Cardiac muscle cell (in vitro differentiated cells and primary cell): ENCODE results near the gene ACKR3. TPM values are rescaled to one million over a fixed set of nuclear protein-coding genes. Genes with fewer than 3 reads are reported as not detected.

ENCODE experiments used
- DNase-seq, 2 donors: peaks; one replicate each; pipeline versions ENCODE4 v3.0.0 to v3.0.0-alpha.2; 2010 to 2017; ENCODE audit warnings: low read depth in 1 of 2, low spot score in 1 of 2
- H3K27ac ChIP-seq: fragments of 200-600 bp; sonication (generic); 2 replicates; pipeline ENCODE4 v1.5.1; 2016
- H3K27me3 ChIP-seq: fragments of 200-600 bp; sonication (generic); 2 replicates; pipeline ENCODE4 v1.6.0; 2016; ENCODE audit warnings: control low read depth
- H3K36me3 ChIP-seq: fragments of 200-600 bp; sonication (generic); 2 replicates; pipeline ENCODE4 v1.5.1; 2016; ENCODE audit warnings: control low read depth
- H3K4me1 ChIP-seq: fragments of 200-600 bp; sonication (generic); 2 replicates; pipeline ENCODE4 v1.8.1; 2017; ENCODE audit warnings: low read depth, mild to moderate bottlenecking, mixed run types
- H3K4me3 ChIP-seq: fragments of 200-600 bp; sonication (generic); 2 replicates; pipeline ENCODE4 v1.5.1; 2016; ENCODE audit warnings: mild to moderate bottlenecking
- H3K9me3 ChIP-seq: fragments of 200-600 bp; sonication (generic); 2 replicates; pipeline ENCODE4 v1.5.1; 2017; ENCODE audit warnings: low read depth, mild to moderate bottlenecking, control low read depth
- polyA plus RNA-seq: library from polyadenylated mRNA; unstranded; fragments of >200 nt; fragmentation: Nextera tagmentation; extraction: Ambion mirVana; gene quantifications from 2 replicates; pipeline ENCODE4 v1.2.1, GENCODE V29; 2016
- total RNA-seq: library from RNA; depleted of rRNA; stranded (reverse); fragments of >200 nt; gene quantifications from 2 replicates; pipeline ENCODE4 v1.2.3, GENCODE V29; 2016
- TF ChIP-seq, protein P1 (sequence below): IDR thresholded peaks from 2 replicates; pipeline ENCODE4 v1.5.1; 2012; ENCODE audit warnings: low read depth, mild to moderate bottlenecking, low read length

ACKR3 gene
- total and polyA plus RNA-seq, 2 experiments from 2014 or later = 2.5 to 5.7 TPM

DNA sequence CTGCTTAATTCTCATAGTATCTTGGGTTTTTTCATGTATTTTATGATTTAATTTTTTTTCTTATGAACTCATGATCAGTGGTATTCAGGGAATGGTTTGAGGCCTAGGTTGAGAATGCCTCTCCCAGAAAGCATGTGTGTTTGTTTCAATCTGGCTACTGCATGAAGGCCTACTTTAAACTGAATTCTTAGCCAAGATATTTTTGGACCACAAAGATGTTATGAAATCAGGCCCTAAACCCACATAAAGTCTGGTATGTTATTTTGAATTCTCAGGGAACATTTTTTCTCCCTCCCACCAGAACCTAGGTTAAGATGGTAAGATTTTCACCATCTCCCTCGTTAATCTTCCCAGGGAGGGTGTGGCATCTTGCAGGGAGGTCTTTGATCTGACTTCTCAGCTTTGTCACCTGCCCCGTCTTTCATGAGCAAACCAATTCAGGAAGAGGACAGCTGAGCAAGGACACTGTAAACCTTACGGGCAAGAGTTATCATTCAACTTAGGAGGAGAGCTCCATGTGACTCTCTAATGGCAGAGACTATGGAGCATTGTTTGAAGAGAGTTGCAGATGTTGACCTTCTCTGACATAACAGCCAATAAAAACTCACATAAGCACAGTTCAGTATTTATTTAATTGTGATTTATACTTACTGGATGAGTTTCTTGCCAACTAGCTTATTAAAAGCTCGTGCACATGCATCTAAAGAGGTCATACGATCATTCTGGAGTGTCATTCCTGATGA is 21.3 kb upstream of the ACKR3 start:
- Histone ChIP-seq H3K36me3 (no peaks in the 10 kb centered on the region), H3K27ac (no peak overlapping the region), H3K4me3 (no peak overlapping the region), H3K4me1 (peaks cover 10% of the 10 kb centered on the region), H3K9me3 (no peaks in the 10 kb centered on the region), H3K27me3 (no peaks in the 10 kb centered on the region)
- TF ChIP-seq, protein P1, sequence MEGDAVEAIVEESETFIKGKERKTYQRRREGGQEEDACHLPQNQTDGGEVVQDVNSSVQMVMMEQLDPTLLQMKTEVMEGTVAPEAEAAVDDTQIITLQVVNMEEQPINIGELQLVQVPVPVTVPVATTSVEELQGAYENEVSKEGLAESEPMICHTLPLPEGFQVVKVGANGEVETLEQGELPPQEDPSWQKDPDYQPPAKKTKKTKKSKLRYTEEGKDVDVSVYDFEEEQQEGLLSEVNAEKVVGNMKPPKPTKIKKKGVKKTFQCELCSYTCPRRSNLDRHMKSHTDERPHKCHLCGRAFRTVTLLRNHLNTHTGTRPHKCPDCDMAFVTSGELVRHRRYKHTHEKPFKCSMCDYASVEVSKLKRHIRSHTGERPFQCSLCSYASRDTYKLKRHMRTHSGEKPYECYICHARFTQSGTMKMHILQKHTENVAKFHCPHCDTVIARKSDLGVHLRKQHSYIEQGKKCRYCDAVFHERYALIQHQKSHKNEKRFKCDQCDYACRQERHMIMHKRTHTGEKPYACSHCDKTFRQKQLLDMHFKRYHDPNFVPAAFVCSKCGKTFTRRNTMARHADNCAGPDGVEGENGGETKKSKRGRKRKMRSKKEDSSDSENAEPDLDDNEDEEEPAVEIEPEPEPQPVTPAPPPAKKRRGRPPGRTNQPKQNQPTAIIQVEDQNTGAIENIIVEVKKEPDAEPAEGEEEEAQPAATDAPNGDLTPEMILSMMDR = no peak
- DNase-seq = peak in 1 of 2 donors; percentile 78

DNA sequence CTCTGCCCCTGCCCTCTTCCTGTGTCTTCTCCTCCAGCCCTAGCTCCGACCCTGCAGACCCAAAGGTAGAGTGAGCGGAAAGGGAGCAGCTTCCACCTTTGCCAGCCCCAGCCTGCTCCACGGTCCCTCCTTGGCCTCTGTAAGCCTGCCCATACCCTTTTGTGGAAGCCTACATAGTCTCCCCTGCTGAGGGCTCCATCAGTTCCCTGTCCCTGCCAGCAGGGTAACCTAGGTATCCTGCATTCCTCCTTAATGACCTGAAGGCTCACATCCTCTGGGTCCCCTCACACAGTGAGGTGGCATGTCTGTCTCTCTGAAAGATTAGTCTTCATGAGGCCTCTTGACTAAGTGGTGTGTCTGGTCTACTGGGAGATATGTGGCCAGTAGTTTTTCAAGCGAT is 20.5 kb upstream of the ACKR3 start:
- TF ChIP-seq, protein P1 = no peak
- no peaks in the 10 kb centered on the region for H3K27me3 ChIP-seq

DNA sequence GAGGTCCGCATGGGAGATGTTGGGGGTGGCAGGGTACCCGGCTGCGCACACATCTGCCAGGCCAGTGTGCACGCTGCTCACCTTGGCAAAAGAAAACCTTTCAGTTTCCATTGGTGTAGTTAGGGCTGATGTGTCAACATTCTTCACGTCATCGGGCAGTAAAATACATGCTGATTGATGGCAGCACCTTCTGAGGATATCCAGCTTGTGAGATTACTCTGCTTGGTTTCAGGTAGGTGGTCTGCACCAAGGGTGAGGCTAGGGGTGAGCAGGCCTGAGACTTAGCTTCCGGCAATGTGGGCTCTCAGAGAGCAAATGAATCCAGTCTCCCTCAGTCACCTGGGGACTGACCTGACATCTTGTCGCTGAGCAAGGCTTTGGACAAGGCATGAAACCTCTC is 19.3 kb upstream of the ACKR3 start:
- no peak overlapping the region for H3K27ac ChIP-seq
- H3K9me3 ChIP-seq = no peaks in the 10 kb centered on the region
- peaks cover 12% of the 10 kb centered on the region for H3K4me1 ChIP-seq
- TF ChIP-seq, protein P1 = no peak
- H3K36me3 ChIP-seq = no peaks in the 10 kb centered on the region
- no peak overlapping the region for H3K4me3 ChIP-seq
- H3K27me3 ChIP-seq = no peaks in the 10 kb centered on the region
- no peak for DNase-seq

More for the DNA sequence above, 20.5 kb upstream of the ACKR3 start:
- Histone ChIP-seq H3K9me3 (no peaks in the 10 kb centered on the region), H3K4me1 (peaks cover 12% of the 10 kb centered on the region), H3K27ac (no peak overlapping the region), H3K4me3 (no peak overlapping the region), H3K36me3 (no peaks in the 10 kb centered on the region)
- no peak for DNase-seq

DNA sequence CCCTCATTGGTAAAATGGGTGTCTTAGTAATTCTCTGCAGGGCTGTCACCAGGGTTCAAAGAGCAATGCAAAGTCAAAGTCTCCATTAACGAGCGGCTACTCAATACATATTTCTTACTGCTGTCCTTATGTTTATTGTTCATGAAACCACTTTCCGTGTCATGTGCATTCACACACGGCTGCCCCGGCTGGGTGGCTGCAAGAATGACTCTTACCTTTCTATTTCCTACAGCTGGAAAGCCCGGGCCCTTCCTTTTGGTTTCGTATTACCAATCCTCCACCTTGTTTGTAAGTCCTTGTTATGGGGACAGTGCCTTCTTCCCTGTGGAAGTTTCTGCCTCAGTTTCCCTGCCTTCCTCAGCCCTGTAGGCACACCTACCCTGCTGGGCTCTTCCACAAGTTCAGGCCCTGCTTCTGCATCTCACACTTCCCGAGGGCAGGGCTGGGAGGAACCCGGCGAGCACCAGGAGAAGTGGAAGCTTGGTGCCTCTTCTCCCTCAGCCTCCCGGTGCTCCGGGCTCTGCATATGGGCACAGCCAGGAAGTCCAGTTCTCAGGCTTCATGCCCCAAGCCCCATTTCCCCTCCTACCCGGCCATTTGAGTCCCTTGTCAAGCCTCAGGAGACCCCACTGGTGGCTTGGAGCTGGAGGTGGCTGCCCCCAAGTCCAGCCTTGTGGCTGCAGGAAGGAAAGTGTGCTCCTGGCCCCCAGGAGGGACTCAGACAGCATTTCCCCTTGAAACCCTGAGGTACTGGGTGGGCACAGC is 18.7 kb upstream of the ACKR3 start:
- Histone ChIP-seq H3K4me3 (no peak overlapping the region), H3K27ac (no peak overlapping the region), H3K4me1 (peaks cover 12% of the 10 kb centered on the region), H3K9me3 (no peaks in the 10 kb centered on the region), H3K36me3 (no peaks in the 10 kb centered on the region), H3K27me3 (no peaks in the 10 kb centered on the region)
- no peak for DNase-seq
- TF ChIP-seq, protein P1 = no peak

DNA sequence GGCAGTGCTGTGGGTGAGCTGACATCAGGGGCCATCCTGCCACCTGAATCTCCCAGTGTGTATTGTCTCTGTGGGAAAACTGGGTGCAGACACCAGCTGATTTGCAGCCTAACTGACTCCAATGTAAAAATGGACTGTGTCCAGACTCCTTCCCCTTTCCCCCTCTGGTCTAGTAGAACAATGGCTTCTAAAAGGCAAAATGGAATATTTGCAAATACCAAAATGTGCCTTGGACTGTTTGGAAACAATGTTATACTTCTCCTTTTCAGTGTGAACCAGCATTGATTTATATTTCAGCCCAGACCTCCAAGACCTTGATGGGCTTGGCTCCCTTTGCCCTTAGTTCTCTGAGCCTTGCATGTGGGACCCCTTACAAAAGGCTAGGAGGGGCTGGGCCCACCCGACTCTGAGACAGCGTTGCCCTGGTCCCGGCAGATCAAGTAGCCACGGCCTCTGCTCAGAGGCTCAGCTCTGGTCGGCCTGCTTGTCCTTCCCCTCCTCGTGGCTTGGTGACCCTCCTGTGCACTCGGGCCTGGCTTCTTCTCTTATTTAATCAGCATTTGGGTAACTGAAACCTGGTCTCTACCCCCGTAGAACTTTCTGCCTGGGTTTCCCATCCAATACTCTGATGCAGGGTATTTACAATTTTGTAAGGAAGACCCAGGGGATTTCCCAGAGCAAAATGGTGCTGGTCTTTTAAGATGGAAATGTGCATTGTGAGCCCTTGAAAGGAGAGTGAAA is 18.0 kb upstream of the ACKR3 start:
- no peak overlapping the region for H3K4me3 ChIP-seq
- no peaks in the 10 kb centered on the region for H3K36me3 ChIP-seq
- H3K4me1 ChIP-seq = peaks cover 12% of the 10 kb centered on the region
- no peaks in the 10 kb centered on the region for H3K9me3 ChIP-seq
- no peaks in the 10 kb centered on the region for H3K27me3 ChIP-seq
- DNase-seq = no peak
- H3K27ac ChIP-seq = no peak overlapping the region
- TF ChIP-seq, protein P1 = no peak
